HCT116 (cell line): ENCODE measurements around the gene TNC. TPM values are rescaled to one million over a fixed set of nuclear protein-coding genes. Genes with fewer than 3 reads are reported as not detected.

Source experiments
- ATAC-seq: fragments of 200-7000 bp; cut with Tn5 transposase; 2 replicates; pipeline ENCODE4 v1.9.1; 2020; ENCODE audit warnings: mild to moderate bottlenecking, moderate library complexity
- BruUV-seq: library from RNA; stranded (reverse); fragments of 400-500 nt; replicated peaks from 2 replicates; lab custom pipeline; 2021; lab: Mats Ljungman, UMichigan
- CTCF ChIA-PET: fragments of 300-600 bp; sonication (Branson Sonifier 250); formaldehyde crosslinking; loops from one replicate; lab custom pipeline; 2021; ENCODE audit warnings: antibody characterized with exemption; lab: Charles Lee
- POLR2A ChIA-PET: fragments of 300-600, 350-600 bp; sonication (Branson Sonifier 250); formaldehyde crosslinking; loops from one replicate; lab custom pipeline; 2021; ENCODE audit warnings: antibody characterized with exemption; lab: Charles Lee
- RAD21 ChIA-PET, 2 experiments: fragments of 300-600 bp; sonication (Branson Sonifier 250); formaldehyde crosslinking; loops; one replicate each; lab custom pipeline; 2023; ENCODE audit warnings: low total read pairs in 2 of 2; ENCODE audit not compliant: uncharacterized antibody in 2 of 2, unreplicated experiment in 2 of 2, low non-redundant PET in 1 of 2; lab: Charles Lee
- DNase-seq: peaks from one replicate; pipeline ENCODE4 v3.0.0-alpha.2; 2010; ENCODE audit warnings: low read depth, low spot score
- H2AFZ ChIP-seq: fragments of 200-600 bp; shearing (Covaris generic), sonication (generic); 2 replicates; pipeline ENCODE4 v1.6.1; 2017; ENCODE audit warnings: low read depth, mixed run types, mixed read lengths, antibody characterized with exemption, low read length; ENCODE audit not compliant: poor library complexity, severe bottlenecking
- H3K27ac ChIP-seq: 2 replicates; pipeline ENCODE4 v1.5.1; 2012; ENCODE audit warnings: low read depth, low read length
- H3K27me3 ChIP-seq: fragments of 200-600 bp; sonication (generic); 2 replicates; pipeline ENCODE4 v1.6.1; 2016; ENCODE audit warnings: mixed run types, low read length, mixed read lengths; ENCODE audit not compliant: insufficient read depth
- H3K36me3 ChIP-seq, 2 experiments: fragments of 200-500 bp in 1 of 2; fragments of 200-600 bp in 1 of 2; sonication (Bioruptor generic) in 1 of 2; sonication (generic) in 1 of 2; 2 replicates each; pipeline versions ENCODE4 v1.5.1 to v1.6.1; 2014 to 2016; ENCODE audit warnings: low read length in 2 of 2, inconsistent platforms in 1 of 2, mixed read lengths in 1 of 2, mixed run types in 1 of 2; ENCODE audit not compliant: insufficient read depth in 2 of 2, control insufficient read depth in 1 of 2
- H3K4me1 ChIP-seq, 2 experiments: fragments of 200-600 bp in 1 of 2; sonication (generic) in 1 of 2; 2 replicates each; pipeline versions ENCODE4 v1.5.1 to v1.6.1; 2012 to 2017; ENCODE audit warnings: low read length in 2 of 2, inconsistent platforms in 1 of 2, mild to moderate bottlenecking in 1 of 2, mixed read lengths in 1 of 2, mixed run types in 1 of 2, moderate library complexity in 1 of 2; ENCODE audit not compliant: insufficient read depth in 2 of 2, control insufficient read depth in 1 of 2
- H3K4me2 ChIP-seq: fragments of 200-600 bp; sonication (generic); 2 replicates; pipeline ENCODE4 v1.6.1; 2017; ENCODE audit warnings: mixed run types, low read length, mixed read lengths
- H3K4me3 ChIP-seq, 2 experiments: fragments of 200-600 bp in 1 of 2; sonication (generic) in 1 of 2; replicated peaks in 1 of 2; 2 replicates each; pipeline ENCODE4 v1.5.1; 2011 to 2016; ENCODE audit warnings: low read length in 2 of 2, control low read depth in 1 of 2, low read depth in 1 of 2, mild to moderate bottlenecking in 1 of 2, mixed read lengths in 1 of 2, mixed run types in 1 of 2
- H3K79me2 ChIP-seq: fragments of 200-600 bp; sonication (generic); 2 replicates; pipeline ENCODE4 v1.6.1; 2017; ENCODE audit warnings: mild to moderate bottlenecking, mixed run types, low read length, moderate library complexity, mixed read lengths; ENCODE audit not compliant: insufficient read depth
- H3K9ac ChIP-seq: fragments of 200-600 bp; sonication (generic); 2 replicates; pipeline ENCODE4 v1.6.1; 2016; ENCODE audit warnings: low read length, mixed read lengths
- H3K9me2 ChIP-seq: fragments of 200-600 bp; sonication (generic), shearing (Covaris generic); 2 replicates; pipeline ENCODE4 v1.6.1; 2017; ENCODE audit warnings: mixed run types, mild to moderate bottlenecking, moderate library complexity; ENCODE audit not compliant: insufficient read depth
- H3K9me3 ChIP-seq, 2 experiments: fragments of 200-500 bp in 1 of 2; fragments of 200-600 bp in 1 of 2; sonication (Bioruptor generic) in 1 of 2; sonication (generic) in 1 of 2; 2 replicates each; pipeline ENCODE4 v1.6.1; 2014 to 2017; ENCODE audit warnings: low read length in 2 of 2, mixed read lengths in 2 of 2, inconsistent platforms in 1 of 2, low read depth in 1 of 2, mild to moderate bottlenecking in 1 of 2, mixed run types in 1 of 2, moderate library complexity in 1 of 2; ENCODE audit not compliant: control insufficient read depth in 1 of 2, insufficient read depth in 1 of 2
- H4K20me1 ChIP-seq: fragments of 200-600 bp; sonication (generic), shearing (Covaris generic); 2 replicates; pipeline ENCODE4 v1.6.1; 2017; ENCODE audit warnings: mixed run types, mild to moderate bottlenecking, moderate library complexity; ENCODE audit not compliant: insufficient read depth
- CBX3 ChIP-seq: IDR thresholded peaks from 2 replicates; pipeline ENCODE4 v1.6.1; 2012; ENCODE audit warnings: low read depth
- POLR2AphosphoS5 ChIP-seq: IDR thresholded peaks from 2 replicates; pipeline ENCODE4 v1.6.1; 2011; ENCODE audit warnings: mild to moderate bottlenecking, low read depth, low read length, moderate library complexity
- SIN3A ChIP-seq: IDR thresholded peaks from 2 replicates; pipeline ENCODE4 v1.6.1; 2012; ENCODE audit warnings: low read depth
- YY1 ChIP-seq: IDR thresholded peaks from 2 replicates; pipeline ENCODE4 v1.6.1; 2011; ENCODE audit warnings: low read length, low read depth, moderate library complexity, mild to moderate bottlenecking; ENCODE audit not compliant: insufficient replicate concordance; ENCODE audit errors: extremely low read depth
- ZNF274 ChIP-seq: fragments of 200-500 bp; sonication (Bioruptor generic); IDR thresholded peaks from 2 replicates; pipeline ENCODE4 v1.6.1; 2014; ENCODE audit warnings: mild to moderate bottlenecking, low read depth, low read length, inconsistent platforms
- intact Hi-C: fragments of 100-400 bp; cut with micrococcal nuclease; formaldehyde crosslinking; loops from 2 replicates; pipeline ENCODE4 v1.10.0; 2022
- total RNA-seq: library from RNA; stranded (reverse); gene quantifications from one replicate; pipeline ENCODE4 v1.2.1, GENCODE V29; 2021; ENCODE audit not compliant: unreplicated experiment
- TF ChIP-seq, protein P1 (sequence below): IDR thresholded peaks from 2 replicates; pipeline ENCODE4 v1.6.1; 2012
- TF ChIP-seq, protein P2 (sequence below): IDR thresholded peaks from 2 replicates; pipeline ENCODE4 v1.6.1; 2012; ENCODE audit warnings: low read depth

The TNC gene
- total RNA-seq, 1 experiment from 2014 or later: 0.49 TPM

DNA sequence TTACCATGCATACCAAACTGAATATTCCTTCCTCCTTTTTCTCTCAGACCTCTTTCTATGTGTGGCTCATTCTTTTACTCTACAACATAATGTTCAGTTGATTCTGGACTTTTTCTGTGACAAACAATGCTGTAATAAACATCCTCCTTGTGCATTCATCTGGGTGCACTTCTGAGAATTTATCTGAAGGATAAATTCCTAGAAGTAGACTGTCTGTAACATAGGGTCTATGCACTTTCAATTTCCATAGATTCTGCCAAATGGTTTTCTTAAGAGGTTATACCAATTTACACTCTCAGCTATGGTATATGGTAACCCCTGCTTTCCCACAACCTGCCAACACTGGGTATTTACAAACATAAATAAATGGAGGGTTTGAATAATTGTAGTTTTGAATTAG, 24.1 kb upstream of the TNC start (continued):
- TF ChIP-seq ZNF274 (no peak), POLR2AphosphoS5 (no peak), YY1 (no peak), SIN3A (no peak)
- TF ChIP-seq, protein P1, sequence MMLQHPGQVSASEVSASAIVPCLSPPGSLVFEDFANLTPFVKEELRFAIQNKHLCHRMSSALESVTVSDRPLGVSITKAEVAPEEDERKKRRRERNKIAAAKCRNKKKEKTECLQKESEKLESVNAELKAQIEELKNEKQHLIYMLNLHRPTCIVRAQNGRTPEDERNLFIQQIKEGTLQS: no peak

- Histone ChIP-seq H3K36me3 (no peaks in the 10 kb centered on the region), H3K9me2 (no peaks in the 10 kb centered on the region), H3K4me1 (no peaks in the 10 kb centered on the region), H3K27ac (no peak overlapping the region), H3K79me2 (no peaks in the 10 kb centered on the region), H3K27me3 (peaks cover 3% of the 10 kb centered on the region; the same call in 1 of the 2 replicates), H3K9ac (no peak overlapping the region), H4K20me1 (no peaks in the 10 kb centered on the region), H3K4me3 (no peak overlapping the region), H2AFZ (no peak overlapping the region), H3K9me3 (no peaks in the 10 kb centered on the region; a peak in 1 of 4 replicates), H3K4me2 (no peak overlapping the region)
- POLR2A ChIA-PET: no interaction called here
- CTCF ChIA-PET: no interaction called here
- RAD21 ChIA-PET: no interaction called here
- DNase-seq (no peak), ATAC-seq (no peak)
- TF ChIP-seq CBX3: no peak
- TF ChIP-seq, protein P2, sequence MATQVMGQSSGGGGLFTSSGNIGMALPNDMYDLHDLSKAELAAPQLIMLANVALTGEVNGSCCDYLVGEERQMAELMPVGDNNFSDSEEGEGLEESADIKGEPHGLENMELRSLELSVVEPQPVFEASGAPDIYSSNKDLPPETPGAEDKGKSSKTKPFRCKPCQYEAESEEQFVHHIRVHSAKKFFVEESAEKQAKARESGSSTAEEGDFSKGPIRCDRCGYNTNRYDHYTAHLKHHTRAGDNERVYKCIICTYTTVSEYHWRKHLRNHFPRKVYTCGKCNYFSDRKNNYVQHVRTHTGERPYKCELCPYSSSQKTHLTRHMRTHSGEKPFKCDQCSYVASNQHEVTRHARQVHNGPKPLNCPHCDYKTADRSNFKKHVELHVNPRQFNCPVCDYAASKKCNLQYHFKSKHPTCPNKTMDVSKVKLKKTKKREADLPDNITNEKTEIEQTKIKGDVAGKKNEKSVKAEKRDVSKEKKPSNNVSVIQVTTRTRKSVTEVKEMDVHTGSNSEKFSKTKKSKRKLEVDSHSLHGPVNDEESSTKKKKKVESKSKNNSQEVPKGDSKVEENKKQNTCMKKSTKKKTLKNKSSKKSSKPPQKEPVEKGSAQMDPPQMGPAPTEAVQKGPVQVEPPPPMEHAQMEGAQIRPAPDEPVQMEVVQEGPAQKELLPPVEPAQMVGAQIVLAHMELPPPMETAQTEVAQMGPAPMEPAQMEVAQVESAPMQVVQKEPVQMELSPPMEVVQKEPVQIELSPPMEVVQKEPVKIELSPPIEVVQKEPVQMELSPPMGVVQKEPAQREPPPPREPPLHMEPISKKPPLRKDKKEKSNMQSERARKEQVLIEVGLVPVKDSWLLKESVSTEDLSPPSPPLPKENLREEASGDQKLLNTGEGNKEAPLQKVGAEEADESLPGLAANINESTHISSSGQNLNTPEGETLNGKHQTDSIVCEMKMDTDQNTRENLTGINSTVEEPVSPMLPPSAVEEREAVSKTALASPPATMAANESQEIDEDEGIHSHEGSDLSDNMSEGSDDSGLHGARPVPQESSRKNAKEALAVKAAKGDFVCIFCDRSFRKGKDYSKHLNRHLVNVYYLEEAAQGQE: no peak
- intact Hi-C loops: no loop called here
- no TSS peak for BruUV-seq
These were observed 23.7 kb upstream of the TNC start for GRCh38 chr9:115141612-115142011.
